ENCODE data around the gene DUOXA2.

The DUOXA2 gene

DNA sequence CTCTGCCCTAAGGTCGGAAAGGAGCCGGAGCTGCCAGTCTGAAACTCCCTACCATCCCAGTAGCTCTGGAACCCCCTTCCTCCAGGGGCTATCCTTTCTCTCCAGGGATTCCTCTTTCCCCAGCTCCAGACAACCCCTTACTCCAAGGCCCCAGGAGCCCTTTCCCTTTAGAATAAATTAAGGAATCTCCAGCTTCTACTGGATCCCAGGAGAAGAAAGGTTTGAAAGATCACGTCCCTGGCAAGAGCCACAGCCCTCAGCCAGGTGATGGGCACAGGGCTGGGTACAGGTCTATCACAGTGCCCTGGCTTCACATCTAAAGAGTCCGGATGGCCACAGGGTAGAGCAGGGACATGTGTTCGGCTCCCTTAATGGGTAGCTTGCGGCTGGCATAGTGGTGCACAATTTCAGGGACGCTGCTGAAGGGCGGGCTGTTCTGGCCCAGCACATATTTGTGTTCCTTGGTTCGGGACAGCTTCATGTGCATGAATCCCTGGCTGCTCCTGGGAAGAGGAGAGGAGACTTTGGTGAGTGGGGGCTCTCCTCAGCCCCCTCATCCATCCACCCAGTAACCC is 53.6 kb downstream of the DUOXA2 start:
- FAIRE-seq, result no peak
- DNase-seq (ENCODE audit: insufficient read length, low spot score), result no peak
- TF ChIP-seq SPI1 (IDR thresholded peaks at IDR 0.05; ENCODE audit: low read depth, low read length) (no peak), POLR2A (IDR thresholded peaks at IDR 0.05; ENCODE audit: low read depth, low read length) (no peak), POU2F2 (IDR thresholded peaks at IDR 0.05; ENCODE audit: low read depth, low read length) (no peak), TAF1 (IDR thresholded peaks at IDR 0.05; ENCODE audit: low read depth, low read length) (no peak), PAX5 (IDR thresholded peaks at IDR 0.05; ENCODE audit: insufficient read depth, low read length, severe bottlenecking) (no peak), POLR2AphosphoS5 (IDR thresholded peaks at IDR 0.05; ENCODE audit: low read depth, low read length) (no peak)

All from GM12891 (cell line).